Heart left ventricle (tissue), 16 donors: ENCODE data around the gene GRAMD1B. TPM values are rescaled to one million over a fixed set of nuclear protein-coding genes. Genes with fewer than 3 reads are reported as not detected.

Experiments used
- ATAC-seq, 4 donors: fragments of 200-7000 bp; cut with Tn5 transposase; one replicate each; pipeline ENCODE4 v1.9.1; 2020 to 2022; ENCODE audit warnings: moderate library complexity in 4 of 4, mild to moderate bottlenecking in 3 of 4, moderate number of reproducible peaks in 1 of 4
- DNase-seq, 5 donors: peaks; one replicate each; pipeline ENCODE4 v3.0.0-alpha.2; 2020
- H3K27ac ChIP-seq, 12 donors: fragments of 200-600 bp; sonication (generic) in 4 of 12; one replicate each; pipeline versions ENCODE4 v1.5.0 to v1.8.0; 2016 to 2022; ENCODE audit warnings: mild to moderate bottlenecking in 2 of 12
- H3K27me3 ChIP-seq, 9 donors: fragments of 200-600 bp; sonication (generic) in 2 of 9; one replicate each; pipeline versions ENCODE4 v1.5.1 to v1.8.0; 2016 to 2022; ENCODE audit warnings: mild to moderate bottlenecking in 3 of 9
- H3K36me3 ChIP-seq, 9 donors: fragments of 200-600 bp; sonication (generic) in 2 of 9; one replicate each; pipeline versions ENCODE4 v1.5.0 to v1.8.0; 2018 to 2022; ENCODE audit warnings: mild to moderate bottlenecking in 2 of 9
- H3K4me1 ChIP-seq, 12 donors: fragments of 200-600 bp; sonication (generic) in 4 of 12; one replicate each; pipeline versions ENCODE4 v1.5.0 to v1.8.0; 2016 to 2022; ENCODE audit warnings: mild to moderate bottlenecking in 3 of 12
- H3K4me3 ChIP-seq, 12 donors: fragments of 200-600 bp; sonication (generic) in 4 of 12; one replicate each; pipeline versions ENCODE4 v1.5.0 to v1.8.0; 2017 to 2022; ENCODE audit warnings: mild to moderate bottlenecking in 9 of 12, moderate library complexity in 4 of 12
- H3K9me3 ChIP-seq, 12 donors: fragments of 200-600 bp; sonication (generic) in 4 of 12; one replicate each; pipeline versions ENCODE4 v1.5.0 to v1.8.0; 2016 to 2022; ENCODE audit warnings: mild to moderate bottlenecking in 1 of 12
- POLR2A ChIP-seq, 2 donors: fragments of 450-650 bp; IDR thresholded peaks; one replicate each; pipeline ENCODE4 v1.6.1; 2017; ENCODE audit warnings: antibody characterized with exemption in 2 of 2, mild to moderate bottlenecking in 2 of 2, moderate library complexity in 2 of 2
- WGBS, 4 donors: extraction: QIAGEN DNeasy Blood & Tissue Kit in 2 of 4; methylation state at CpG; one replicate each; pipeline versions ENCODE4 v1.1.5 to v1.1.7; 2013 to 2018; 5-methylcytosine and 5-hydroxymethylcytosine counted together
- intact Hi-C, 10 donors: fragments of 100-400 bp; cut with DNase I; formaldehyde crosslinking; loops; one replicate each; pipeline versions ENCODE4 v1.11.1 to v1.14.2; 2022
- polyA plus RNA-seq, 2 donors: library from polyadenylated mRNA; stranded (reverse); fragments of 200-250 nt; gene quantifications; one replicate each; pipeline ENCODE4 v1.2.3, GENCODE V29; 2013
- total RNA-seq, 9 donors: library from RNA; depleted of rRNA in 2 of 9; stranded (reverse); fragments of >200 nt in 2 of 9; fragmentation: NEBNext Ultra II Directional in 3 of 9; extraction: Animal tissue kit (Norgen Biotek cat#: 25700) in 3 of 9; gene quantifications; one replicate each; pipeline versions ENCODE4 v1.1.0 to v1.2.4, GENCODE V29; 2016 to 2023
- TF ChIP-seq, protein P1 (sequence below), 12 donors: fragments of 200-600 bp; sonication (generic) in 4 of 12; IDR thresholded peaks; one replicate each; pipeline versions ENCODE4 v1.5.0 to v1.8.0; 2018 to 2022; ENCODE audit warnings: antibody characterized with exemption in 12 of 12, mild to moderate bottlenecking in 5 of 12
- donor health status: ischemic (EF 13 %, LVEDD 7.1; RV severe dilation, severe dysfunction).
- donor health status: healthy with polysubstance abuse.
- donor health status: DM: no; HTN: yes; CAD: no.
- donor health status: DM: no; HTN: no; CAD: no.
- donor health status: ischemic (EF 25% LVEDD 6.9; RV normal size, moderate dysfunction).
- donor health status: ischemic (EF 25% LVEDD 5.7; RV mildly dilated, moderate dysfunction).
- donor health status: healthy.
- donor health status: DM: yes; HTN: yes; CAD: no.
- donor health status: ischemic (EF 35%, LVEDD 5.7; RV mildly dilated, moderate dysfunction).
- donor health status: nonischemic (EF 11% LVEDD 7.7; RV severe dilation, severe dysfunction).
- donor health status: DM: yes; HTN: yes; CAD: no.
- donor health status: PGD.
- donor health status: ischemic (EF 29% LVEDD 5.4; RV normal size, mild dysfunction).
- donor health status: nonischemic (EF 23%, LVEDD 6.1; RV moderate dilation, normal function).

The GRAMD1B gene
- total and polyA plus RNA-seq, 11 donors = 8.6 to 42.5 (median 23.0) TPM

DNA sequence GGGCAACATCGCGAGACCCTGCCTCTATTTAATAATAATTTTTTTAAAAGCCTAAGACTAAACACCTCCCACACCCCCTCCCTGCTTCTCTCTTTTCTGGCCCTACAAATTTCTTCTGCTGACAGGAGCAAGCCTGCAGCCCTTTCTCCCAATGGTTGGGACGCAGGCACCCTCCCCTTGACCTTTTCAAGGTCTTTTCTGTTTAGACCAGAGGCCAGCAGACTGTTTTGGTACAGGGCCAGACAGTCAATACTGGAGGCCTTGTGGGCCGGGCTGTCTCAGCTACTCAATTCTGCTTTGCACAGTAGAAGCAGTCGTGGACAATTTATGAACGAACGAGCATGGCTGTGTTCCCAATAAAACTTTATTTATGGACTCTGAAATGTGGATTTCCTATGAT, 132.1 kb downstream of the GRAMD1B start:
- H3K9me3 ChIP-seq = no peaks in the 10 kb centered on the region
- 46 to 58% (median 50%) methylated on average over 7 of the region's 7 CpGs for WGBS, 4 donors
- peak in 2 of 5 donors; percentile 30 to 37 for DNase-seq
- H3K4me1 ChIP-seq = peaks cover 4 to 60% (median 28%) of the 10 kb centered on the region in 12 donors
- intact Hi-C loops = loop anchor here in 3 of 10 donors (5.0 to 10.0 kb wide), 3 partner anchors 45 to 257 kb away; no protein-coding TSS in a partner anchor
- no peaks in the 10 kb centered on the region for H3K27me3 ChIP-seq
- TF ChIP-seq, protein P1, sequence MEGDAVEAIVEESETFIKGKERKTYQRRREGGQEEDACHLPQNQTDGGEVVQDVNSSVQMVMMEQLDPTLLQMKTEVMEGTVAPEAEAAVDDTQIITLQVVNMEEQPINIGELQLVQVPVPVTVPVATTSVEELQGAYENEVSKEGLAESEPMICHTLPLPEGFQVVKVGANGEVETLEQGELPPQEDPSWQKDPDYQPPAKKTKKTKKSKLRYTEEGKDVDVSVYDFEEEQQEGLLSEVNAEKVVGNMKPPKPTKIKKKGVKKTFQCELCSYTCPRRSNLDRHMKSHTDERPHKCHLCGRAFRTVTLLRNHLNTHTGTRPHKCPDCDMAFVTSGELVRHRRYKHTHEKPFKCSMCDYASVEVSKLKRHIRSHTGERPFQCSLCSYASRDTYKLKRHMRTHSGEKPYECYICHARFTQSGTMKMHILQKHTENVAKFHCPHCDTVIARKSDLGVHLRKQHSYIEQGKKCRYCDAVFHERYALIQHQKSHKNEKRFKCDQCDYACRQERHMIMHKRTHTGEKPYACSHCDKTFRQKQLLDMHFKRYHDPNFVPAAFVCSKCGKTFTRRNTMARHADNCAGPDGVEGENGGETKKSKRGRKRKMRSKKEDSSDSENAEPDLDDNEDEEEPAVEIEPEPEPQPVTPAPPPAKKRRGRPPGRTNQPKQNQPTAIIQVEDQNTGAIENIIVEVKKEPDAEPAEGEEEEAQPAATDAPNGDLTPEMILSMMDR (IDR thresholded peaks at IDR 0.05) = no peak
- H3K36me3 ChIP-seq = no peaks in the 10 kb centered on the region
- peak overlapping the region in 11 of 12 donors; percentile 35 to 85 (median 65) for H3K27ac ChIP-seq
- no peak overlapping the region for H3K4me3 ChIP-seq
- peak in 3 of 4 donors; percentile 38 to 59 (median 48) for ATAC-seq

DNA sequence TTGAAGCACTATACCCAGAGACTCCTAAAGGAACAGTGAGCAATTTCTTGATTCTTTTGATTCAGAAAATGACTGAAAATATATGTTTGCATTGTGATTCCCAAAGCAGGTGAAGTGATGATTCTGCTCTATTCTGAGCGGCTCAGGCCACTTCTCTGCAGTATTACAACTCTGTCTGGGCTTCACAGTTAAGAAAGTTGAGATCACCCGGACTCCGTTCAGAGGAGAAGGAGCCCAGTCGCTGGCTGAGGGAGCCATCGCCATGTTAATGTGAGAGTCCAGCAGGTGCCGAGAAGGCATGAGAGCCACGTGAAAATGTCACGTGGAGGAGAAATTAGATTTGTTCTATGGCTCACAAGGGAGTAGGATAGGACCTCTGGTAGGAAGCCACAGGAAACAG, 132.8 kb downstream of the GRAMD1B start:
- TF ChIP-seq, protein P1 (IDR thresholded peaks at IDR 0.05) = no peak
- Histone ChIP-seq H3K9me3 (no peaks in the 10 kb centered on the region), H3K36me3 (no peaks in the 10 kb centered on the region), H3K4me1 (peaks cover 4 to 66% (median 28%) of the 10 kb centered on the region in 12 donors), H3K4me3 (no peak overlapping the region), H3K27me3 (no peaks in the 10 kb centered on the region), H3K27ac (peak overlapping the region in 5 of 12 donors; percentile 35 to 85 (median 73))
- no peak for ATAC-seq
- DNase-seq = peak in 1 of 5 donors; percentile 18
- intact Hi-C loops = loop anchor here in 3 of 10 donors (5.0 to 10.0 kb wide), 3 partner anchors 46 to 258 kb away; no protein-coding TSS in a partner anchor
- 67 to 77% (median 71%) methylated on average over 8 of the region's 8 CpGs for WGBS, 4 donors

DNA sequence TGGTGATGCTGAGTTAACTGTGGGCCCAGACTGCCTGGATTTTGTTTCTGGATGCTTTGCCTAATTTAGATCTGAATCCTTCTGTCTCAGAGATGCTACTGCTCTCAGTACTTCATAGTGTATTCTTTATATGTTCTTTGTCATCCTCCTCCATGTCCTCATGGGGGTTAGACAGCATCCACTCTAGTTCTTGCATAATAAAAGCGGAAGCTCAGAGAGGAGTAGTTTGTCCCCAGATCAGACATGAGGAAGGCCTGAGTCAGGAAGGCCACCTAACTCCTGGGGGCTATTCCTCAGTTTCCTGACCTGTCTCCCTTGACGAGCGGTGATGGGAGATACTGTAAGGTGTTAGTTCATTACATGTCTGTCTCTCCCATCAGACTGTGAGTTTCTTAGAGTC, 134.2 kb downstream of the GRAMD1B start:
- intact Hi-C loops = loop anchor here in 3 of 10 donors (5.0 to 10.0 kb wide), 3 partner anchors 47 to 259 kb away; no protein-coding TSS in a partner anchor
- 88 to 98% (median 97%) methylated on average over 3 of the region's 3 CpGs for WGBS, 4 donors
- ATAC-seq = no peak

DNA sequence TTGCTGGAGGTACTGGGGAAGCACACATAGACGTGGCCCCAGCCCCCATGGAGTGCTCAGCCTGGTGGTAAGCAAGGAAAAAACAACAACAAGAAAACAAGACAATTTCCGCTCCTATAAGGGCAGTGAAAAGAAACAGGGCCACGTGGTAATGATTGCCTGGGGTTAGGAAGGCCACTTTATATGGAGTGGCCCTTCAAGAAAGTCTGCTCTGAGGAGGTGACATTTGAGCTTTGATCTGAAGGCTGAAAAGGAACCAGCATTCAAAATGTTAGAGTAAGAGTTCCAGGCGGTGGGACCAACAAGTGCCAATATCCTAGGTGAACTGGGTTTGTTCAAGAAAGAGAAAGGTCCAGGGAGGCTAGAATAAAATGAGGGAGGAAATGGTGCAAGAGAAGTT, 136.8 kb downstream of the GRAMD1B start:
- H3K27me3 ChIP-seq = no peaks in the 10 kb centered on the region
- 87 to 90% (median 88%) methylated on average over 4 of the region's 4 CpGs for WGBS, 4 donors
- no peak for TF ChIP-seq POLR2A (IDR thresholded peaks at IDR 0.05)
- TF ChIP-seq, protein P1 (IDR thresholded peaks at IDR 0.05) = no peak
- H3K27ac ChIP-seq = no peak overlapping the region
- DNase-seq (no peak), ATAC-seq (no peak)
- H3K4me1 ChIP-seq = peaks cover 0 to 36% (median 7%) of the 10 kb centered on the region in 12 donors
- no peaks in the 10 kb centered on the region for H3K9me3 ChIP-seq
- intact Hi-C loops = loop anchor here in 1 of 10 donors (10.0 kb wide), 1 partner anchor 262 kb away; no protein-coding TSS in a partner anchor
- no peak overlapping the region for H3K4me3 ChIP-seq
- no peaks in the 10 kb centered on the region for H3K36me3 ChIP-seq

More for the DNA sequence above, 134.2 kb downstream of the GRAMD1B start:
- no peak for TF ChIP-seq POLR2A (IDR thresholded peaks at IDR 0.05)
- TF ChIP-seq, protein P1 (IDR thresholded peaks at IDR 0.05) = no peak
- H3K27ac ChIP-seq = no peak overlapping the region
- H3K27me3 ChIP-seq = no peaks in the 10 kb centered on the region
- H3K9me3 ChIP-seq = no peaks in the 10 kb centered on the region
- no peak overlapping the region for H3K4me3 ChIP-seq
- DNase-seq = peak in 1 of 5 donors; percentile 10
- H3K4me1 ChIP-seq = peaks cover 4 to 59% (median 26%) of the 10 kb centered on the region in 12 donors
- no peaks in the 10 kb centered on the region for H3K36me3 ChIP-seq
